Measurements from ENCODE around the gene SPEM1.
A peak's percentile ranks its signal among the peaks of the same experiment; 100 is the strongest.

Gene SPEM1

DNA sequence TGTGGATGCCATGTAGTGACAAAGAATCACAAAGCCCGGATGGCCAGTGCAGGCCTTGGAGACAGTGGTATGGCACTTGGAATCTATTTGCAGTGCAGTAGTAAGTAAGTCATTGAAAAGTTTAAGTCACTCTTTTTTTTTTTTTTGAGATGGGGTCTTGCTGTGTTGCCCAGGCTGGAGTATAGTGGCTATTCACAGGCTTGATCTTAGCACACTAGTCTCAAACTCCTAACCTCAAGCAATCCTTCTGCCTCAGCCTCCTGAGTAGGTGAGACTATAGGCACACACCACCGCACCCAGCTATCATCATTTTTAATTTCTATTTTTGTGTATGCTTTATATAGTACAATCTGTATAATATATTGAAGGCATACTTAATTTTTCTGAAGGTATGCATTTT, 21.5 kb upstream of the SPEM1 start:
- no peak for FAIRE-seq
- no peak for DNase-seq (ENCODE audit: low spot score)

DNA sequence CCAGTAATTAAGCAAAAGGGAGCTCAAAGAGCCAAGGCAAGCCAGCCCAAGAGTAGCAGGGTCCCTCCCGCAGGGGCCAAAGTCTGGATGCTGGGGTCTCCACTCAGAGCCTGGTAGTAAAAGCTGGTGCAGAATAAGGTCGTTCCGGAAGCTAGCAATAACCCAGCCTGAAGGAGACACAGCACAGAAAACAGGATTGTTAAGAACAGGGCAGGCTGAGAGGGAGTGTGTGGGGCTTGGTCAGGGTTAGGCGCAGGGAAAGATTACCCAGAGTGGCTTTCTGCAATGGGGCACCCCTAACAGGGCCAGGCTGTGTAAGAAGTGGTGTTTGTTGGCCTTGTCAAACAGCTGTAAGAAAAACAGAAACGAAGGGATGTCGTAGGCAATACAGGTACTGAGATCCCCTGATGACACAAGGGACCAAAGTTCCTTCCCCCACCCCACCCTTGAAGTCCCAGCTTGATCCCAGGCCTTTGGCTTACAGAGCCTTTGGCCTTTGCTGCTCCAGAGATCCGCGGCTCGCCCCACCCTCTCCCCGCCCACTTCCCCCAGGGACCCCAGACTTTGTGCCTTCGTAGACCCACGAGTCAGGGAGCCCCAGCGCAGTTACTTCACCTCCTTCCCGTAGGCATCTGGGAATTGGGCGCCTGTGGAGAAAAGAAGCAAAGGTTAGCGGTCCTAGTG, 16.9 kb upstream of the SPEM1 start:
- DNase-seq (ENCODE audit: low spot score) = no peak
- FAIRE-seq = no peak

DNA sequence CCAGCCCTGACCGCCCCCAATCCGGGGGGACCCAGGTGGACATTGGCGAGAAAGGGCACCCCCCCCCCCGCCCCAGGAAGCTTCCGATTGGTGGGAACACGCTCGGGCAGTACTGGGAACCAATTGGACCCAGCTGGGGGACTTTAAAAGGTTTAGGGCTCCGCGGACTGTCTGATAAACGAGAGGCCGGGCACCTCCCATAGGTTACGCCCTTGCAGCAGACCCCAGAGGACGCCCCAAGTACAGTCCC, 16.5 kb upstream of the SPEM1 start:
- FAIRE-seq (no peak), DNase-seq (ENCODE audit: low spot score) (peak; percentile 56)

DNA sequence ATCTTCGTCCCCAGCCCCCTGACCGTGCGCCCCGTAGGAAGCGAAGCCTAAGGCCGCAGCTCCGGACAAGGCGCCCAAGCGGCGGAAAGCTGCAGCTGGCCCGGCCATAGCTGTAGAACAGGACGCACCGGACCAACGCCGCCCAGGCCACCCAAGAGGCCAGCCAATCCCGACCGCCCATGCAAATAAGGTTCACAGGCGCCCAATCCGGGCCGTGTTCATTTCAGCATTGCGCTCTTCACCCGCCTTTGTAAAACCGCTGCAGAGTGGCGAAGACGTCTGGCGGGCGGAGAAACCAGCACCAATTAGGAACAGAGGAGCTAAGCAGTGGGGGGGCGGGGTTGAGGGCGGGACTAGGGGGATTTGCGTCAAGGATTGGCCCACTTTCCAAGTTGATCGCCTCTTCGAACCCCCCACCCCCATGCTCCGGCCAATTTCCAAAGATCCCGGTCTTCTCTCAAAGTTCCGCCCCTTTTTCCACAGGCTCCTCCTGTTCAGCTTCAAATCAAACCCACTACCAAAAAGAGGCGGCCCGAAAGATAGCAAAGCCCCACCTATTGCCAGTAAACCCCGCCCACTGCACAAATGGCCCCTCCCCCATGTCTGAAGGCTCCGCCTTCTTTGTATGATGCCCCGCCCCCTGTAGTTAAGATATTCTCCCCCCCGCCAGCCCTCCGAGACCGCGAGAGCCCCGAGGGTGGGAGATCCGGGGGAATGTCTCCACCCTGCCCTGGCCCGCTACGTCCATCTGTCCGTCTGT, 16.0 kb upstream of the SPEM1 start, which contains the start of gene TMEM256:
TMEM256 (minus strand) TSS at position 121 of the 760 bp plus-strand sequence; CDS start at position 108, 13 bp downstream.
- DNase-seq (ENCODE audit: low spot score) = peak; percentile 89
- FAIRE-seq = peak; percentile 61

DNA sequence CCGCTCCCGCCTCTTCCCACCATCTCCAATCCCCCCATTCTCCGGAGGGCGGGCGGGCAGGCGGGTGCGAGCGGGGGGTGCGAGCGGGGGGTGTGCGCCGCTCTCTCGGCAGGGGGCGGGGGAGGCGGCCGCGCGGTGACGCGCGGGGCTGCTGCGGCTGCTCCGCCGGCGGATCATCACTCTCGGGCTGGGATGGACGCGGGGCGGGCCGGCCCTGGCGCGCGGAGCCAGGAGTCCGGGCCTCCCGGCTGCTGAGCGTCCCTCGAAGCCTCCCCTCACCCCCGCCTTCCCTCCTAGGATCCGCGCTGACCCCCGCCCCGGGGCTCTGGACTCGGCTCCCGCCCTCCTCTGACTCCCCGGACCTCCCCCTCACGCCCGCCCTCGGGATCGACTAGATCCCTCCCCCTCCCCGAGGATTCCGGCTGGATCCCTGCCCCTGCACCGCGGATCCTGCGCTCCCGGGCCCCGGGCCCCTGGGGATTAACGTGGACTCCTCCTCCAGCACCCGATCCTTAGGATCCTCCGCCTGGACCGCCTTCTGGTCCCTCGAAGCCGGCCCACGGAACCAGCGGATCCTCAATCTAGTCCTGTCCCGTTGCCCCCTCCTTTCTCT, 15.3 kb upstream of the SPEM1 start:
- DNase-seq (ENCODE audit: low spot score) (peak; percentile 66), FAIRE-seq (no peak)

DNA sequence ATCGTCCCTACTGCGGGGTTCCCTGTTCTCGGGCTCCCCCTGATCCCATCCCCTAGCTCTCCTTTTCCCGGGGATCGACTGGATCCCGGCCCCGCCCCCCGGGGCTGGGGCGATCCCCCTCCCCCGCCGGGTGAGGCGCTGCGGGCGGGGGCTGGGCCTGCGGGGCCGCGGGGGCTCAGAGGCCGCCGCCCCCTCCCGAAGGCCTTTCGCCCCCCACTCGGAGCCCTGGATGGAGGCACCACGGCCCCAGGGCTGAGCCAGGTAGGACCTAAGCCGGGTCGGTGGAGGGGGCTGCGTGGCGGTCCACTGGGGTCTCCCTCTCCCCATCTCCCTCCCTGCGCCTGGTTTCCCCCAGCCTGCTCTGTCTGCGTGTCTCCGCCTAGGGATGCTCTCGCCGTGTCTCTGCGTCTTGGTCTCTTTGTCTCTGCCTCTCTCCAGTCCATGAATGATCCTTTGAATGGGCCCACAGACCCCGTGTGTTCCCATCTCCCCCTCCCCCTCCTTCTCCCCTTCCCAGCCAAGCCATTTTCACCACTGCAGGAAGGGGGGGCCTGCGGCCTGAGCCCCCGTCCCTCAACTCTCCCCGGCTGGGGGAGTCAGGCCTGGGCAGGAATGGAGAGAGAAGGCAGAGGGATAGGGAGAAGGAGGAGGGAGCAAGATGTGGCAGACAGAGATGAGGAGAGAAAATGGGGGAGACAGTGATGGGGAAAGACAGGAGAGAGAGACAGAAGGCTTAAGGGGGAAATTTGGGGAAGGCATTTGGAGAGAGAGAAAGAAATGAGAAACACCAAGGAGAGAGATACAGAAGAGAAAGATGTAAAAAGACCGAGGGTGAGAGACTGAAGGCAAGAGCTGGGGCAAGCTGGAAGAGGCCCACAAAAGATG, 14.5 kb upstream of the SPEM1 start:
- FAIRE-seq (no peak), DNase-seq (ENCODE audit: low spot score) (peak; percentile 25)

DNA sequence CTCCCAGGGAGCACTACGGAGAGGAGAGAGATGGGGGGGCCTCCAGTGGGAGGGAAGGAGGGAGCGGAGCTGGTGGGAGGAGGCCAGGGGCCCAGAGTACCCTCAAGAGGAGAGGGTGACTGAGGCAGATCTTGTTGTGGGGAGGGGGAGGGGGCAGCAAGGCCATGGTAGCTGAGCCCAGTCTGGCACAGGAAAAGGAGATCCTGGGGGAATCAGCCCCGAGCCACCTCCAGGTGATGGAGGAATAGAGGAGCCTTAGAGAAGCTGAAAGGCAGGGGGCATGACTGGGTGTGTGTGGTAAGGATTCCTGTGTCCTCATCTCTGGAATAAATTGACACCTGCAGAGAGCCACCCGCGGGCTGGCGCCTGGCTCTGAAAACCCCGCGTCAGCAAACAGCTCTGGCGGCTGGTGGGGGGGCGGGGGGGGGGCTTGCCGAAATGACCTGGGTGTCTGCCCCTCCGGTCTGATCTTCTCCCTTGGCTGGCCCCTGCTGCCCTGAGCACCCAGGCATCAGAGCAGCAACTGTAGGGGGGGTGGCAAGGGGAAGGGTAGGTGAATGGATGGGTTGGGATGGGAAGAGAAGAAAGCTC, 13.8 kb upstream of the SPEM1 start:
- no peak for FAIRE-seq
- DNase-seq (ENCODE audit: low spot score) = no peak

DNA sequence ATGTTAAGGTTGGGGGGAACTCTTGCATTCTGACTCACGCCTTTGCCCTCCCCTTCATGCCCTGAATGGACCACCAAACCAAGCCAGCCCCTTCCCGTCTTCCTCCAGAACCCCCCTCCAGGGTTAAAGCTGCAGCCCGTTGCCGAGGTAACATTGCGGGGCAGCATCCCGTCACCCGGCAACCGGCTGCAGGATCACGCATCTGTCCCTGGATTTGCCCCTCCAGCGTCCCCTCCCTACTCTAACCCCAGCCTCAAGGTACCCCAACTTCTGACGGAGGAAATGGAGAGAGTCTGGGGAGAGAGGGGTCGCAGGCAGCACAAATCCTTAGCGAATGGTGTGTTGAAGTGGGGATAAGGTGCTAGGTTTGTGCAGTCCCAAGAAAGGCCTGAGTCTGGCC, 13.0 kb upstream of the SPEM1 start:
- FAIRE-seq = no peak
- no peak for DNase-seq (ENCODE audit: low spot score)

DNA sequence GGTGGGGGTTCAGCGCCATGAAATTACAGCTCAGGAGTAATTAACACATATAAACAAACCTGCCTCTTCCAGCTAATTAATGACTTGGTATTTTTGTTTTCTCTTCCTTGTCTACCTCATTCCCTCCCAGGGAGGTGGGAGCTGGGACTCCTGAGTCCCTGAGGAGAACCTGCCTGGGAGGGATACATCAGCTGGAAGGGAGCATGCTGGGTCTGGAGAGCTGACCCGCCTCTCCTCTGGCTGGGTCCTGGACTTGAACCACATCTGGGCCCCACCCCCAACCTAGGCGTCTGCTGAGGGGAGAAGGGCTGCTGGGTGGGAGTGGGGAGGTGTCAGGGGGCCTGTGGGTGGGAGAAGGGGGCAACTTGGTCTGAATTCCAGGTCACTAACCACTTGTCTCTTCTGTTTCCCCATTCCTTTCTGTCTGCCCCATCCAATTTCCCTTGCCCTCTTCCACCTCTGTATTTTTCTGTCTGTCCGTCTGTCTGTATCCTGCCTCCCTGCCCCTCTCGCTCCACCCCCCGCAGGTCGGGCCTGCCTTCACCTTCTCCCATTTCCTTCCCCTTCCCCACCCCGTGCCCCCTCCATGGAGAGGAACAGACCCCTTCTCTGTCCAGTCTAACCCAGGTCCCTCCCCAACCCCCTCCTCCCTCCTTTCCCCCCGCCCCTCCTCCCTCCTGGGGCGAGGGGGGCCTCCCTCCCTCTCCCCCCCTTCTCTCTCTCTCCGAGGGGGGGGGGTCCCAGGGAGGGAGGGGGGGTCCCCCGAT, 12.5 kb upstream of the SPEM1 start, which contains the start of gene NLGN2:
NLGN2 (plus strand) TSS at position 361 of the 767 bp plus-strand sequence. CDS start 411 bp downstream, outside the sequence.
- DNase-seq (ENCODE audit: low spot score) = no peak
- FAIRE-seq = no peak

DNA sequence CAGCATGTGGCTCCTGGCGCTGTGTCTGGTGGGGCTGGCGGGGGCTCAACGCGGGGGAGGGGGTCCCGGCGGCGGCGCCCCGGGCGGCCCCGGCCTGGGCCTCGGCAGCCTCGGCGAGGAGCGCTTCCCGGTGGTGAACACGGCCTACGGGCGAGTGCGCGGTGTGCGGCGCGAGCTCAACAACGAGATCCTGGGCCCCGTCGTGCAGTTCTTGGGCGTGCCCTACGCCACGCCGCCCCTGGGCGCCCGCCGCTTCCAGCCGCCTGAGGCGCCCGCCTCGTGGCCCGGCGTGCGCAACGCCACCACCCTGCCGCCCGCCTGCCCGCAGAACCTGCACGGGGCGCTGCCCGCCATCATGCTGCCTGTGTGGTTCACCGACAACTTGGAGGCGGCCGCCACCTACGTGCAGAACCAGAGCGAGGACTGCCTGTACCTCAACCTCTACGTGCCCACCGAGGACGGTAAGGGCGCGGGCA, 11.8 kb upstream of the SPEM1 start:
- FAIRE-seq = no peak

DNA sequence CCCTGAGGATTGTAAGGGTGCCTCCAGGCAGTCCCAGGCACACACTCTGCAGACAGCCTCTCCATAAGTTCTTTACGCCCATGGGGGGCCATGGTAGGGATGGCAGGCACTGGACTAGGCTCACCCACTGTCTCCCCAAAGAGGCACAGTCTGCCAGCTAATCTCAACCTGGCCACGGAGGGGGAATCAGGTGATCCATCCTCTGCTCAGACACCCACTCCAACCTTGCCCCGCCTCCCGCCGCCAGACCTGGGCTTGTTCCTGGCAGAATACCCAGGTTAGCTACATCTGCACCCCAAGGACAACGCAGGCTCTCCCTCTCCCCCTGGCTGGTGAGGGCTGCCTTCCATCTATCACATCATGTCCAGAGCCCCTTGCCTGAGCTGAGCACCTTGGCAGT, 11.3 kb upstream of the SPEM1 start:
- no peak for DNase-seq (ENCODE audit: low spot score)

More for the DNA sequence above, 11.8 kb upstream of the SPEM1 start:
- no peak for DNase-seq (ENCODE audit: low spot score)

DNA sequence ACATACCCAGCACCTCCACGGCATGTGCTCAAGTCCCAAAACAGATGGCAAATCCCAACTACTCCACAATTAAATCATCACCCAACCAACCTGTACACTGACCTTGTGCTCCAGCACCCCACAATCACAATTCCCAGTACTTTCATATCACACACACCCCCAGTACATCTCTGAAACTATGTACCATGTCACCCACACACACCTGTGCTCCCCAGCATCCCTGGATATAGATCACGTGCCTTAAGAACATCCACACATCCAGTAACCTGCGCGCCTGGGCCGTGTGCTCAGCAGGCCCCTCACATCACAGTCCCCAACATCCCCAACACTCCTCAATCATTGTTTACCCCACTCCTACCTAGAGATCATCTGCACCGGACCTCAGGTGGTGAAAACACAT, 10.4 kb upstream of the SPEM1 start:
- DNase-seq (ENCODE audit: low spot score) = no peak
- FAIRE-seq = no peak

More for the DNA sequence above, 11.3 kb upstream of the SPEM1 start:
- no peak for FAIRE-seq

DNA sequence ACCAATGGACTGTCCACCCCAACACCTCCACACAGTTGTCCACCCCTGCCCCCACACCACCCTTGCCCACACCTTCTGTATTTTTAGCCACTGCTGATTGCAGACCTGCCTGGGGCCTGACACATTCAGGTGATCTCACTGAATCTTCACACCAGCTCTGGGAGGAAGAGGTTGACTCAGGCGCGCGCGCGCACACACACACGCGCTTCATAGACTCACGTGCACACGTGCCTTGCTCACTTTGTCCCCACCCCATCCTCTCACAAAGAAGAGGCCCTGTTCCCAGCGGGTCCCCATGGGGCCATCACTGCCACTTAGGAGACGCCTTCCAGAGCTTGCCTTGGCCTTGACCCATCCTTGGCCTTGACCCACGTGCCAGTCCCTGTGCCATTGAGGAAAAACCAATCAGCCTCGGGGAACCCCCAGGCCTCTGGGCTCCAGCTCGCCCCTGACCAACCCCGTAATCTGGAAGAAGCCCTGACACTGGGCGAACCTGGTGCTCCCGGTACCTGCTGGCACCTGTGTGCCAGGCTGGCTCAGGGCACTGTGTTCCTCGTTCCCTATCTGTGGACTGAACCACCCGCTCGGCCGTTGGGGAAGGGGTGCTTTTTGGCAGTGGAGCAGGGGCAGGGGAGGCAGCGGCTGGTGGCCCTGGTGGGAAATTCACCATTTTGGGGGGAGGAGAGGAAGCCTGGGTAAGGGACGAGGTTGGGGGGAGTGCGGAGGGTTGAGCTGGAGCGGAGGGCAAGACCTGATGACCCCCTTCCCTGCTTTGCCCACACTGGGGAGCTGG, 9.3 kb upstream of the SPEM1 start:
- FAIRE-seq = no peak
- DNase-seq (ENCODE audit: low spot score) = no peak

DNA sequence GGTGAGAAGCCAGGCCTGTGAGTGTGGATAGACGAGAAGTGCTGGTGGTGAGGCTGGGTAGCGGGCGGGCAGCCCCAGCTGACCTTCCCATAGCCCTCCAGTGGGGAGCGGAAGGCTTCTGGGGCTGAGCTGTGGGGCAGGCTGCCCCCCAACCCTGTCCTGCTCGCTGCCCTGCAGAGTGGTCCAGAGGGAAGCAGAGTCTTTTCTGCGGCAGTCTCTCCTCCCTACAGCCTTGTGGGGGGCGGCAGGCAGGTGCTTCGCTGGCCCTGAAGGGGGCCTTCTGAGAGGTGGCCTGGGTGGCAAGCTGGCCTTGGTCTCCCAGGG, 8.7 kb upstream of the SPEM1 start:
- DNase-seq (ENCODE audit: low spot score) (no peak), FAIRE-seq (no peak)

DNA sequence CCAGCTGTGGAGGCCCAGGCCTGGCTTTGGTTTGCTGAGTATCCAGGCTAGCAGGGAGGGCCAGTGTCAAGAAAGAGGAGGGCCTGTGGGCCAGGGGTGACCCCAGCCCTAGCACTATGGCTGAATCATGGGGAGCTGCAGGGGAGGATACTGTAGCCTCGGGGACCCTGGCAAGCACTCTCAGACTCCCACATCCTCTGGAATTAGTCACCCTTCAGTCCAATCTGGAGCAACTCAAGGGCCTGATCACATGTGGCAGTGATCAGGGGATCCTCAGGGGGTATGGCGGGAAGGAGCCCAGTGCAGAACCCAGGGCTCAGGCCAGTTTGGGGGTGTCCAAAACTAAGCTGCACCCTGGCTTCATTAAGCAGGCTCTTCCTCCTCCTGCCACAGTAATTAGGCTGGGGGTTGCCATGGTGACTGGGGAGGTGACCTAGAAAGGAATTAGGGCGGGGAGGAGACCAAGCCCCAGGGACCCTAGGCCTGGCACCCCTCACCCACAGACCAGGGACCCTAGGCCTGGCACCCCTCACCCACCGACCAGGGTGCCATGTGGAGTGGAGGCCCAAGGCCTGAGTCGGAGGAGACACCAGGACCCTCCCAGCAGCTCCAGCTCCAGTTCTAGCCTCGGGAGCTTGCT, 6.7 kb upstream of the SPEM1 start:
- DNase-seq (ENCODE audit: low spot score) (no peak), FAIRE-seq (no peak)

DNA sequence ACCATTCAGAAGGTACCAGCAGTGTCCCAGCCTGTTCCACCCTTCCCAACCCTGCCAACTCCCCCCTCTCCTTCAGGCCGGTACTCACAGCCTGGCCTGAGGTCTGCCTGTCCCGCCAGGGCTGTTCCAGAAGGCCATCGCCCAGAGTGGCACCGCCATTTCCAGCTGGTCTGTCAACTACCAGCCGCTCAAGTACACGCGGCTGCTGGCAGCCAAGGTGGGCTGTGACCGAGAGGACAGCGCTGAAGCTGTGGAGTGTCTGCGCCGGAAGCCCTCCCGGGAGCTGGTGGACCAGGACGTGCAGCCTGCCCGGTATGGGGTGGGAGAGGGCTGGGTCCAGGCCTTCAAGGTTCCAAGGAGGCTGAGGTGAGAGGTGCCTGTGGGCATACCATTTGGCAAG, 5.3 kb upstream of the SPEM1 start:
- FAIRE-seq (no peak), DNase-seq (ENCODE audit: low spot score) (no peak)

DNA sequence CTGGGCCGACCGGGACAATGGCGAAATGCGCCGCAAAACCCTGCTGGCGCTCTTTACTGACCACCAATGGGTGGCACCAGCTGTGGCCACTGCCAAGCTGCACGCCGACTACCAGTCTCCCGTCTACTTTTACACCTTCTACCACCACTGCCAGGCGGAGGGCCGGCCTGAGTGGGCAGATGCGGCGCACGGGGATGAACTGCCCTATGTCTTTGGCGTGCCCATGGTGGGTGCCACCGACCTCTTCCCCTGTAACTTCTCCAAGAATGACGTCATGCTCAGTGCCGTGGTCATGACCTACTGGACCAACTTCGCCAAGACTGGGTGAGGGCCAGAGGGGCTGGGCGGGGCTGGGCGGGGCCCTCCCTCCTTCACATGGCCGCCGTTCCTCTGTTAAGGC, 4.3 kb upstream of the SPEM1 start:
- no peak for FAIRE-seq

DNA sequence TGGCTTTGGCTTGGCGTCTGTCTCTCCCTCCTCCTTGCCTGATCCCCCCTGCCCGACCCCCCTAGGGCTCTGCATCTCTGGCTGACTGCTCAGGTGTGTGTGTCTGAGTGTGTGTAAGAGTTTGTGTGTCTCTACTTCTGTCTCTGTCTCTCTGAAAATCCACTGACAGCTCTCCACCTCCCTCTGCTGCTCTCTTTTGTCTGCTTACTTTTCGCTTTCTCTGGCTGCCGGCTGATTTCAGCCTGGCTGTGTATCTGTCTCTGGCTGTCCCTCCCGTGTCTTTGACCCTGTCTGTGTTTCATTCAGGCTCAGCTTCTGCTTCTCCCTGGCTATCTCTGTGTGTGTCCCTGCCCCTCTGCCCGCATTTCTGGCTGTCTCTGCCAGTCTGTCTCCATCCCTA, 3.8 kb upstream of the SPEM1 start:
- no peak for DNase-seq (ENCODE audit: low spot score)
- FAIRE-seq = no peak

More for the DNA sequence above, 4.3 kb upstream of the SPEM1 start:
- no peak for DNase-seq (ENCODE audit: low spot score)

DNA sequence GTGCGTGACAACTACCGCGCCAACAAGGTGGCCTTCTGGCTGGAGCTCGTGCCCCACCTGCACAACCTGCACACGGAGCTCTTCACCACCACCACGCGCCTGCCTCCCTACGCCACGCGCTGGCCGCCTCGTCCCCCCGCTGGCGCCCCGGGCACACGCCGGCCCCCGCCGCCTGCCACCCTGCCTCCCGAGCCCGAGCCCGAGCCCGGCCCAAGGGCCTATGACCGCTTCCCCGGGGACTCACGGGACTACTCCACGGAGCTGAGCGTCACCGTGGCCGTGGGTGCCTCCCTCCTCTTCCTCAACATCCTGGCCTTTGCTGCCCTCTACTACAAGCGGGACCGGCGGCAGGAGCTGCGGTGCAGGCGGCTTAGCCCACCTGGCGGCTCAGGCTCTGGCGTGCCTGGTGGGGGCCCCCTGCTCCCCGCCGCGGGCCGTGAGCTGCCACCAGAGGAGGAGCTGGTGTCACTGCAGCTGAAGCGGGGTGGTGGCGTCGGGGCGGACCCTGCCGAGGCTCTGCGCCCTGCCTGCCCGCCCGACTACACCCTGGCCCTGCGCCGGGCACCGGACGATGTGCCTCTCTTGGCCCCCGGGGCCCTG, 3.0 kb upstream of the SPEM1 start:
- DNase-seq (ENCODE audit: low spot score) (no peak), FAIRE-seq (no peak)

Measured in urothelium cell line (cell line).